ENCODE measurements around the gene CGN. TPM values are rescaled to one million over a fixed set of nuclear protein-coding genes. Genes with fewer than 3 reads are reported as not detected.
"Not testable (repeated sequence)": the region's sequence is repeated elsewhere in the genome, so short reads cannot be mapped to it uniquely, and the experiment has no call there.

The CGN gene
- total RNA-seq, 1 donor, result 0.09 TPM

DNA sequence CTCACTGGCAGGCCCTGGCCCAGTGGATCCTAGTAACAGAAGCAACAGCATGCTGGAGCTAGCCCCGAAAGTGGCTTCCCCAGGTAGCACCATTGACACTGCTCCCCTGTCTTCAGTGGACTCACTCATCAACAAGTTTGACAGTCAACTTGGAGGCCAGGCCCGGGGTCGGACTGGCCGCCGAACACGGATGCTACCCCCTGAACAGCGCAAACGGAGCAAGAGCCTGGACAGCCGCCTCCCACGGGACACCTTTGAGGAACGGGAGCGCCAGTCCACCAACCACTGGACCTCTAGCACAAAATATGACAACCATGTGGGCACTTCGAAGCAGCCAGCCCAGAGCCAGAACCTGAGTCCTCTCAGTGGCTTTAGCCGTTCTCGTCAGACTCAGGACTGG, 7.7 kb downstream of the CGN start:
- H3K4me3 ChIP-seq (ENCODE audit: low read depth, low read length), result no peak overlapping the region
- TF ChIP-seq, protein P1, sequence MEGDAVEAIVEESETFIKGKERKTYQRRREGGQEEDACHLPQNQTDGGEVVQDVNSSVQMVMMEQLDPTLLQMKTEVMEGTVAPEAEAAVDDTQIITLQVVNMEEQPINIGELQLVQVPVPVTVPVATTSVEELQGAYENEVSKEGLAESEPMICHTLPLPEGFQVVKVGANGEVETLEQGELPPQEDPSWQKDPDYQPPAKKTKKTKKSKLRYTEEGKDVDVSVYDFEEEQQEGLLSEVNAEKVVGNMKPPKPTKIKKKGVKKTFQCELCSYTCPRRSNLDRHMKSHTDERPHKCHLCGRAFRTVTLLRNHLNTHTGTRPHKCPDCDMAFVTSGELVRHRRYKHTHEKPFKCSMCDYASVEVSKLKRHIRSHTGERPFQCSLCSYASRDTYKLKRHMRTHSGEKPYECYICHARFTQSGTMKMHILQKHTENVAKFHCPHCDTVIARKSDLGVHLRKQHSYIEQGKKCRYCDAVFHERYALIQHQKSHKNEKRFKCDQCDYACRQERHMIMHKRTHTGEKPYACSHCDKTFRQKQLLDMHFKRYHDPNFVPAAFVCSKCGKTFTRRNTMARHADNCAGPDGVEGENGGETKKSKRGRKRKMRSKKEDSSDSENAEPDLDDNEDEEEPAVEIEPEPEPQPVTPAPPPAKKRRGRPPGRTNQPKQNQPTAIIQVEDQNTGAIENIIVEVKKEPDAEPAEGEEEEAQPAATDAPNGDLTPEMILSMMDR (IDR thresholded peaks at IDR 0.05; ENCODE audit: insufficient read depth, low read length), result no peak
- DNase-seq (ENCODE audit: low read depth), result no peak

DNA sequence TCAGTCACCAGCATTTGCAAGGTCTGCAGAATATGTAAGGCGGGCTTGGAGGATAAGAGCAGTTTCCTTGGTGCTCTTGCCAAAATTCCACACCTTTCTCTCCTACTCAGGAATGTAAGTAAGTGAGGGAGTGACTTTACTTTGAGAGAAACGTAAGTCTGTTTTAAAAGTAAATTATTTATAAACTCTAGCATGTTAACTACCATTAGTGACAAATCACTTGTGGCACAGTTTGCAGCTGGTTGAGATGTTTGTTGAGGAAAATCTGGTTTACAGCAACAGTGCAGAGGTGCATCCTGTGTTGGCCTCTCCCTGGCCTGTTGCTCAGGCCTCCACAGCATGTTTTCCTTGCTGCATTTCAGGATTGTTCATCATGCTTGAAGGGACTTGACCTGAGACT, 8.5 kb downstream of the CGN start:
- TF ChIP-seq, protein P1 (IDR thresholded peaks at IDR 0.05; ENCODE audit: insufficient read depth, low read length), result no peak
- H3K4me3 ChIP-seq (ENCODE audit: low read depth, low read length), result no peak overlapping the region
- DNase-seq (ENCODE audit: low read depth), result no peak

DNA sequence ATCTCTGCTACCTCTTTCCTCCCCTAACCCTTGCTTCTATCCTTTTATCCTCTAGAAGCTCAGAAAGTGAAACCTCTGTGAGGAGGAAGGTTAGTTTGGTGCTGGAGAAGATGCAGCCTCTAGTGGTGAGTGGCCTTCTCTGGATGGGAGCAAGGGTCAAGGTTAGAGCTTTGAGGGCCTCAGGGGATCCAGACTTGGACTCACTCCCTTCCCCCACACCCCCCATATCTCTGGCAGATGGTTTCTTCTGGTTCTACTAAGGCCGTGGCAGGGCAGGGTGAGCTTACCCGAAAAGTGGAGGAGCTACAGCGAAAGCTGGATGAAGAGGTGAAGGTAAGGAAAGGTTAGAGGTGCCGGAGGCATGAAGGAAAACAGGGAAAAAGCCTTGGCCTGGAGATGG, 9.2 kb downstream of the CGN start:
- H3K4me3 ChIP-seq (ENCODE audit: low read depth, low read length), result no peak overlapping the region
- TF ChIP-seq, protein P1 (IDR thresholded peaks at IDR 0.05; ENCODE audit: insufficient read depth, low read length), result no peak
- no peak for DNase-seq (ENCODE audit: low read depth)

DNA sequence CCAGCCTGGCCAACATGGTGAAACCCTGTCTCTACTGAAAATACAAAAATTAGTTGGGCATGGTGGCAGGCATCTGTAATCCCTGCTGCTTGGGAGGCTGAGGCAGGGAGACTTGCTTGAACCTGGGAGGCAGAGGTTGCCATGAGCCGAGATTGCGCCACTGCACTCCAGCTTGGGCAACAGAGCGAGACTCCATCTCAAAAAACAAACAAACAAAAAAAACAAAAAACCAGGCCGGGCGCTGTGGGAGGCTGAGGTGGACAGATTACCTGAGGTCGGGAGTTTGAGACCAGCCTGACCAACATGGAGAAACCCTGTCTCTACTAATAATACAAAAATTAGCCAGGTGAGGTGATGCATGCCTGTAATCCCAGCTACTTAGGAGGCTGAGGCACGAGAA, 11.2 kb downstream of the CGN start:
- not testable (repeated sequence) for H3K4me3 ChIP-seq (ENCODE audit: low read depth, low read length); DNase-seq (ENCODE audit: low read depth)

DNA sequence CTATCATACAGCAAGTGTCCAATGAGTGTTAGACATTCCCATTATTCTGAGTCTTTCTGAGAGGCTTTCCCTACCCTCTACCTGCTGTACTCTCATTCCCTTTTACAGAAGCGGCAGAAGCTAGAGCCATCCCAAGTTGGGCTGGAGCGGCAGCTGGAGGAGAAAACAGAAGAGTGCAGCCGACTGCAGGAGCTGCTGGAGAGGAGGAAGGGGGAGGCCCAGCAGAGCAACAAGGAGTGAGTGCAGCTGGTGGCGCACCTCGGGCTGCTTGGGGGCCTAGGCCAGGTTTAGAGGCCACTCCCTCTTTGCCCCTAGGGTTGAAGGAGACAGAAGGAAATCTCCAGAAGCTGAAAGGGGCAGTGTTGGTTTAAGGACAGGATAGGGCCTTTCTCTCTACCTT, 12.1 kb downstream of the CGN start:
- no peak overlapping the region for H3K4me3 ChIP-seq (ENCODE audit: low read depth, low read length)
- TF ChIP-seq, protein P1 (IDR thresholded peaks at IDR 0.05; ENCODE audit: insufficient read depth, low read length), result no peak
- no peak for DNase-seq (ENCODE audit: low read depth)

DNA sequence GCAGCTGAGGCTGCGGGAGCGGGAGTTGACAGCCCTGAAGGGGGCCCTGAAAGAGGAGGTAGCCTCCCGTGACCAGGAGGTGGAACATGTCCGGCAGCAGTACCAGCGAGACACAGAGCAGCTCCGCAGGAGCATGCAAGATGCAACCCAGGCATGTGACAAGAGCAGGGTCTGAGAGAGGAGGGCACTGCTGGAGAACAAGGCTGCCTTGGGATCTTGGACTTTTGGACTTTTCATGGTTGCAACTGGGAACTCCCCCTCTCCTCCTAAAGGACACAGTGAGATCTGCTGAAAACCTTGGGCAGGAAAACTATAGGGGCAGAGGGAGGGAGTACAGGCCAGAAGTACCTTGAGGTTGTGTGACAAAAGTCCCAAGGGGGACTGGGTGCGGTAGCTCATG, 13.5 kb downstream of the CGN start:
- TF ChIP-seq, protein P1 (IDR thresholded peaks at IDR 0.05; ENCODE audit: insufficient read depth, low read length), result no peak
- no peak for DNase-seq (ENCODE audit: low read depth)
- no peak overlapping the region for H3K4me3 ChIP-seq (ENCODE audit: low read depth, low read length)

DNA sequence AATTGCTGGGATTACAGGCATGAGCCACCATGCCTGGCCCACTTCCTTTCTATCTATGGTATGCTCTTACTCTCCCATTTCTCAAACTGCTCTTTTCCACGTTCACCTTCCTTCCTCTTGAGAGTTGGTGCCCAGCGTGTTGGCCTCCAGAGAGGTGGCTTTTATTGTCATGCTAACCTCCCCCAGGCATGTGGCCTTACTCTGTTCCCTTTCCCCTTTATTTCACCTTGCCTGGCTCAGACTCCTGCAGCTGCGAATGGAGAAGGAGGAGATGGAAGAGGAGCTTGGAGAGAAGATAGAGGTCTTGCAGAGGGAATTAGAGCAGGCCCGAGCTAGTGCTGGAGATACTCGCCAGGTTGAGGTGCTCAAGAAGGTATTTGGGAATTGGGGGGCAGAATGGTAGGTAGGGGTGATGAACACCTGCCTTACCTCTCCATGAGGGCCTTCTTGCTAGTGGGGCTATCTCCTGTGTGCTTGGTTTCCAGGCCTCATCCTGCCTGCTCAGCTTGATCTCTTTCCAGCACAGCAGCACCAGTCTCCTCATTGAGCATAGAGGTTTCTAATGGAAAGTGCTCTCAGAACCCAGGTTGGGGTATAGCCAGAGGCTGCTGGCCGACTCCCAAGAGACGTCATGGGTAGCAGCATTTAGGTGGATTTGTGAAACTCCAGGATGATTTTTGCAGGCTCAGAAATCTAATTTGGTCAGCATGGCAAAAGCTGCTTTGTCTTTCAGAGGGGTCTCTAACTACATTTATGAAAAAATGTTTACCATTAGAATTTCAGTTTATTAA, 15.7 kb downstream of the CGN start:
- TF ChIP-seq, protein P1 (IDR thresholded peaks at IDR 0.05; ENCODE audit: insufficient read depth, low read length), result no peak
- DNase-seq (ENCODE audit: low read depth), result no peak
- H3K4me3 ChIP-seq (ENCODE audit: low read depth, low read length), result no peak overlapping the region

Measured in fibroblast of the aortic adventitia (primary cell).